Lower lobe of right lung (tissue), 2 donors: ENCODE data around the gene CUBN. TPM values are rescaled to one million over a fixed set of nuclear protein-coding genes. Genes with fewer than 3 reads are reported as not detected.

Experiments used
- ATAC-seq, 2 donors: fragments of 200-7000 bp; cut with Tn5 transposase; one replicate each; pipeline ENCODE4 v1.9.1; 2020 to 2022; ENCODE audit warnings: mild to moderate bottlenecking in 2 of 2, moderate library complexity in 2 of 2
- DNase-seq: peaks from one replicate; pipeline ENCODE4 v3.0.0-alpha.2; 2020
- H3K27ac ChIP-seq: fragments of 200-600 bp; one replicate; pipeline ENCODE4 v1.8.0; 2022
- H3K27me3 ChIP-seq: fragments of 200-600 bp; one replicate; pipeline ENCODE4 v1.8.0; 2022; ENCODE audit warnings: low read depth
- H3K36me3 ChIP-seq: fragments of 200-600 bp; one replicate; pipeline ENCODE4 v1.8.0; 2022; ENCODE audit warnings: mild to moderate bottlenecking
- H3K4me1 ChIP-seq: fragments of 200-600 bp; one replicate; pipeline ENCODE4 v1.8.0; 2022
- H3K4me3 ChIP-seq: fragments of 200-600 bp; one replicate; pipeline ENCODE4 v1.8.0; 2022; ENCODE audit warnings: mild to moderate bottlenecking
- H3K9me3 ChIP-seq: fragments of 200-600 bp; one replicate; pipeline ENCODE4 v1.8.0; 2022
- CTCF ChIP-seq: fragments of 200-600 bp; IDR thresholded peaks from one replicate; pipeline ENCODE4 v1.8.0; 2022; ENCODE audit warnings: antibody characterized with exemption, mild to moderate bottlenecking
- intact Hi-C: fragments of 100-400 bp; cut with DNase I; formaldehyde crosslinking; loops from one replicate; pipeline ENCODE4 v1.11.0; 2022
- total RNA-seq: library from RNA; stranded (reverse); fragmentation: NEBNext Ultra II Directional; extraction: Animal tissue kit (Norgen Biotek cat#: 25700); gene quantifications from one replicate; pipeline ENCODE4 v1.2.1, GENCODE V29; 2021
- donor health status: DM: no; HTN: yes; CAD: no; lungs with severe emphysema.

CUBN gene
- total RNA-seq, 1 donor from 2014 or later = 2.2 TPM

- Histone ChIP-seq H3K27me3 (no peaks in the 10 kb centered on the region), H3K4me1 (peaks cover 48% of the 10 kb centered on the region), H3K4me3 (no peak overlapping the region), H3K27ac (peak overlapping the region; percentile 82), H3K9me3 (no peaks in the 10 kb centered on the region), H3K36me3 (no peaks in the 10 kb centered on the region)
- DNase-seq (no peak), ATAC-seq (no peak)
- intact Hi-C loops = no loop called here
- no peak for TF ChIP-seq CTCF
Observed at GRCh38 chr10:17003151-17003550, 126.5 kb downstream of the CUBN start.

GRCh38 chr10:17001961-17002749, 127.5 kb downstream of the CUBN start:
- H3K9me3 ChIP-seq = no peaks in the 10 kb centered on the region
- DNase-seq = no peak
- peaks cover 47% of the 10 kb centered on the region for H3K4me1 ChIP-seq
- peak overlapping the region; percentile 82 for H3K27ac ChIP-seq
- no peaks in the 10 kb centered on the region for H3K27me3 ChIP-seq
- peak; percentile 77 to 85 for ATAC-seq
- TF ChIP-seq CTCF = no peak
- H3K36me3 ChIP-seq = no peaks in the 10 kb centered on the region
- H3K4me3 ChIP-seq = no peak overlapping the region
- intact Hi-C loops = no loop called here

- no peaks in the 10 kb centered on the region for H3K9me3 ChIP-seq
- TF ChIP-seq CTCF = no peak
- H3K4me1 ChIP-seq = peaks cover 47% of the 10 kb centered on the region
- peak overlapping the region; percentile 82 for H3K27ac ChIP-seq
- DNase-seq (no peak), ATAC-seq (no peak)
- intact Hi-C loops = no loop called here
- H3K27me3 ChIP-seq = no peaks in the 10 kb centered on the region
- H3K4me3 ChIP-seq = no peak overlapping the region
- H3K36me3 ChIP-seq = no peaks in the 10 kb centered on the region
Observed at GRCh38 chr10:17001297-17001744, 128.3 kb downstream of the CUBN start.

GRCh38 chr10:16999665-17000451, 129.8 kb downstream of the CUBN start:
- no peak overlapping the region for H3K4me3 ChIP-seq
- H3K36me3 ChIP-seq = no peaks in the 10 kb centered on the region
- intact Hi-C loops = no loop called here
- H3K27ac ChIP-seq = no peak overlapping the region
- no peaks in the 10 kb centered on the region for H3K27me3 ChIP-seq
- ATAC-seq (no peak), DNase-seq (no peak)
- H3K4me1 ChIP-seq = peaks cover 57% of the 10 kb centered on the region
- H3K9me3 ChIP-seq = no peaks in the 10 kb centered on the region
- no peak for TF ChIP-seq CTCF

GRCh38 chr10:16996530-16996964, 133.1 kb downstream of the CUBN start:
- no peaks in the 10 kb centered on the region for H3K36me3 ChIP-seq
- H3K27ac ChIP-seq = peak overlapping the region; percentile 69
- TF ChIP-seq CTCF = no peak
- H3K4me3 ChIP-seq = peak overlapping the region; percentile 6
- peaks cover 36% of the 10 kb centered on the region for H3K4me1 ChIP-seq
- H3K9me3 ChIP-seq = no peaks in the 10 kb centered on the region
- ATAC-seq = peak in 1 of 2 donors; percentile 35
- intact Hi-C loops = no loop called here
- H3K27me3 ChIP-seq = no peaks in the 10 kb centered on the region
- no peak for DNase-seq
